ENCODE data around the gene FRY.

Gene FRY

GRCh38 chr13:32107973-32108372 is 76.4 kb downstream of the FRY start:
- in situ Hi-C loops (cut with HindIII; ENCODE audit: low pct_ligation_motif_present, low pct_unique_long_range_greater_than_20kb, low sequenced_read_pairs) = no loop called here
- no peak for DNase-seq

GRCh38 chr13:32113532-32113931 is 82.0 kb downstream of the FRY start:
- DNase-seq = no peak
- in situ Hi-C loops (cut with HindIII; ENCODE audit: low pct_ligation_motif_present, low pct_unique_long_range_greater_than_20kb, low sequenced_read_pairs) = no loop called here

- in situ Hi-C loops (cut with HindIII; ENCODE audit: low pct_ligation_motif_present, low pct_unique_long_range_greater_than_20kb, low sequenced_read_pairs) = no loop called here
- DNase-seq = no peak
Measured at GRCh38 chr13:32114284-32114950, 82.8 kb downstream of the FRY start.

- in situ Hi-C loops (cut with HindIII; ENCODE audit: low pct_ligation_motif_present, low pct_unique_long_range_greater_than_20kb, low sequenced_read_pairs) = no loop called here
Measured at GRCh38 chr13:32115066-32115465, 83.5 kb downstream of the FRY start.

GRCh38 chr13:32116210-32116609 is 84.6 kb downstream of the FRY start:
- DNase-seq = no peak
- in situ Hi-C loops (cut with HindIII; ENCODE audit: low pct_ligation_motif_present, low pct_unique_long_range_greater_than_20kb, low sequenced_read_pairs) = no loop called here

More at GRCh38 chr13:32115066-32115465, 83.5 kb downstream of the FRY start:
- no peak for DNase-seq

- in situ Hi-C loops (cut with HindIII; ENCODE audit: low pct_ligation_motif_present, low pct_unique_long_range_greater_than_20kb, low sequenced_read_pairs) = no loop called here
- DNase-seq = no peak
Measured at GRCh38 chr13:32117001-32117400, 85.4 kb downstream of the FRY start.

- in situ Hi-C loops (cut with HindIII; ENCODE audit: low pct_ligation_motif_present, low pct_unique_long_range_greater_than_20kb, low sequenced_read_pairs) = no loop called here
- no peak for DNase-seq
Measured at GRCh38 chr13:32117701-32118100, 86.1 kb downstream of the FRY start.

GRCh38 chr13:32121316-32121715 is 89.7 kb downstream of the FRY start:
- DNase-seq = no peak
- in situ Hi-C loops (cut with HindIII; ENCODE audit: low pct_ligation_motif_present, low pct_unique_long_range_greater_than_20kb, low sequenced_read_pairs) = no loop called here

- DNase-seq = no peak
- in situ Hi-C loops (cut with HindIII; ENCODE audit: low pct_ligation_motif_present, low pct_unique_long_range_greater_than_20kb, low sequenced_read_pairs) = no loop called here
Measured at GRCh38 chr13:32124743-32125142, 93.2 kb downstream of the FRY start.

- in situ Hi-C loops (cut with HindIII; ENCODE audit: low pct_ligation_motif_present, low pct_unique_long_range_greater_than_20kb, low sequenced_read_pairs) = no loop called here
- DNase-seq = no peak
Measured at GRCh38 chr13:32125221-32125689, 93.7 kb downstream of the FRY start.

GRCh38 chr13:32125751-32126150 is 94.2 kb downstream of the FRY start:
- in situ Hi-C loops (cut with HindIII; ENCODE audit: low pct_ligation_motif_present, low pct_unique_long_range_greater_than_20kb, low sequenced_read_pairs) = no loop called here
- no peak for DNase-seq

- no peak for DNase-seq
- in situ Hi-C loops (cut with HindIII; ENCODE audit: low pct_ligation_motif_present, low pct_unique_long_range_greater_than_20kb, low sequenced_read_pairs) = no loop called here
Measured at GRCh38 chr13:32126278-32126677, 94.7 kb downstream of the FRY start.

GRCh38 chr13:32126756-32127155 is 95.2 kb downstream of the FRY start:
- no peak for DNase-seq
- in situ Hi-C loops (cut with HindIII; ENCODE audit: low pct_ligation_motif_present, low pct_unique_long_range_greater_than_20kb, low sequenced_read_pairs) = no loop called here

- no peak for DNase-seq
- in situ Hi-C loops (cut with HindIII; ENCODE audit: low pct_ligation_motif_present, low pct_unique_long_range_greater_than_20kb, low sequenced_read_pairs) = no loop called here
Measured at GRCh38 chr13:32127691-32128090, 96.1 kb downstream of the FRY start.

GRCh38 chr13:32134241-32135055 is 102.9 kb downstream of the FRY start:
- in situ Hi-C loops (cut with HindIII; ENCODE audit: low pct_ligation_motif_present, low pct_unique_long_range_greater_than_20kb, low sequenced_read_pairs) = no loop called here
- no peak for DNase-seq

- in situ Hi-C loops (cut with HindIII; ENCODE audit: low pct_ligation_motif_present, low pct_unique_long_range_greater_than_20kb, low sequenced_read_pairs) = no loop called here
- DNase-seq = no peak
Measured at GRCh38 chr13:32135056-32135390, 103.4 kb downstream of the FRY start.

- in situ Hi-C loops (cut with HindIII; ENCODE audit: low pct_ligation_motif_present, low pct_unique_long_range_greater_than_20kb, low sequenced_read_pairs) = no loop called here
- no peak for DNase-seq
Measured at GRCh38 chr13:32135655-32136054, 104.1 kb downstream of the FRY start.

- in situ Hi-C loops (cut with HindIII; ENCODE audit: low pct_ligation_motif_present, low pct_unique_long_range_greater_than_20kb, low sequenced_read_pairs) = no loop called here
- DNase-seq = no peak
Measured at GRCh38 chr13:32136061-32136460, 104.5 kb downstream of the FRY start.

- in situ Hi-C loops (cut with HindIII; ENCODE audit: low pct_ligation_motif_present, low pct_unique_long_range_greater_than_20kb, low sequenced_read_pairs) = no loop called here
- DNase-seq = no peak
Measured at GRCh38 chr13:32136716-32137115, 105.1 kb downstream of the FRY start.

GRCh38 chr13:32139251-32139650 is 107.7 kb downstream of the FRY start:
- in situ Hi-C loops (cut with HindIII; ENCODE audit: low pct_ligation_motif_present, low pct_unique_long_range_greater_than_20kb, low sequenced_read_pairs) = no loop called here

More at GRCh38 chr13:32139251-32139650, 107.7 kb downstream of the FRY start:
- DNase-seq = no peak

Data from ACHN (cell line).